Endodermal cell (in vitro differentiated cells): ENCODE results near the gene UGP2. TPM values are rescaled to one million over a fixed set of nuclear protein-coding genes. Genes with fewer than 3 reads are reported as not detected.

Experiments used
- DNase-seq: peaks from one replicate; pipeline ENCODE4 v3.0.0-alpha.2; 2017
- H3K27ac ChIP-seq: 2 replicates; pipeline ENCODE4 v1.5.1; 2013; ENCODE audit warnings: mild to moderate bottlenecking, low read depth, low read length, moderate library complexity
- H3K27me3 ChIP-seq: 2 replicates; pipeline ENCODE4 v1.6.1; 2013; ENCODE audit warnings: mild to moderate bottlenecking, low read length, moderate library complexity; ENCODE audit not compliant: insufficient read depth, control insufficient read depth, poor library complexity, severe bottlenecking
- H3K36me3 ChIP-seq: 2 replicates; pipeline ENCODE4 v1.7.0; 2013; ENCODE audit warnings: mild to moderate bottlenecking, low read length, moderate library complexity; ENCODE audit not compliant: control insufficient read depth, insufficient read depth
- H3K4me1 ChIP-seq: one replicate; pipeline ENCODE4 v1.7.0; 2013; ENCODE audit warnings: low read length; ENCODE audit not compliant: control insufficient read depth, insufficient read depth
- H3K4me3 ChIP-seq: 2 replicates; pipeline ENCODE4 v1.5.1; 2013; ENCODE audit warnings: mild to moderate bottlenecking, low read length, moderate library complexity
- H3K9ac ChIP-seq: 2 replicates; pipeline ENCODE4 v1.6.1; 2013; ENCODE audit warnings: mild to moderate bottlenecking, low read length, moderate library complexity; ENCODE audit not compliant: poor library complexity, severe bottlenecking; ENCODE audit errors: extremely low read depth
- H3K9me3 ChIP-seq: 2 replicates; pipeline ENCODE4 v1.6.1; 2013; ENCODE audit warnings: mild to moderate bottlenecking, low read length, moderate library complexity; ENCODE audit not compliant: control insufficient read depth
- H3K27ac Mint-ChIP-seq: 2 replicates; pipeline ENCODE4 v1.8.0; 2020; ENCODE audit warnings: mixed read lengths
- H3K27me3 Mint-ChIP-seq: 2 replicates; pipeline ENCODE4 v1.8.0; 2021; ENCODE audit warnings: mild to moderate bottlenecking, mixed read lengths; ENCODE audit not compliant: insufficient read depth
- H3K36me3 Mint-ChIP-seq: 2 replicates; pipeline ENCODE4 v1.8.0; 2020; ENCODE audit warnings: low read depth, mixed read lengths
- H3K4me1 Mint-ChIP-seq: 2 replicates; pipeline ENCODE4 v1.8.0; 2020; ENCODE audit warnings: mixed read lengths
- H3K4me3 Mint-ChIP-seq: 2 replicates; pipeline ENCODE4 v1.8.0; 2020; ENCODE audit warnings: mild to moderate bottlenecking, moderate library complexity, mixed read lengths
- H3K9me3 Mint-ChIP-seq: 2 replicates; pipeline ENCODE4 v1.8.0; 2020; ENCODE audit warnings: mild to moderate bottlenecking, mixed read lengths
- CTCF ChIP-seq: fragments of 200-600 bp; sonication (generic); conservative IDR thresholded peaks from 2 replicates; pipeline ENCODE4 v1.5.0; 2021; ENCODE audit warnings: antibody characterized with exemption, mild to moderate bottlenecking
- WGBS, 2 experiments: methylation state at CpG; one replicate each; pipeline versions ENCODE4 v1.1.5 to v1.1.7; 2013; ENCODE audit warnings: missing lambda C conversion rate in 2 of 2, mixed read lengths in 1 of 2; ENCODE audit not compliant: insufficient coverage in 1 of 2, insufficient read length in 1 of 2; 5-methylcytosine and 5-hydroxymethylcytosine counted together
- total RNA-seq, 2 donors: library from RNA; stranded (reverse); fragmentation: NEBNext Ultra II Directional in 1 of 2; extraction: Animal tissue kit (Norgen Biotek cat#: 25700) in 1 of 2; gene quantifications; 2 replicates in 1 of 2; 3 replicates in 1 of 2; pipeline ENCODE4 v1.2.1, GENCODE V29; 2021

UGP2 gene
- total RNA-seq, 2 donors from 2014 or later, result 104 to 136 TPM

DNA sequence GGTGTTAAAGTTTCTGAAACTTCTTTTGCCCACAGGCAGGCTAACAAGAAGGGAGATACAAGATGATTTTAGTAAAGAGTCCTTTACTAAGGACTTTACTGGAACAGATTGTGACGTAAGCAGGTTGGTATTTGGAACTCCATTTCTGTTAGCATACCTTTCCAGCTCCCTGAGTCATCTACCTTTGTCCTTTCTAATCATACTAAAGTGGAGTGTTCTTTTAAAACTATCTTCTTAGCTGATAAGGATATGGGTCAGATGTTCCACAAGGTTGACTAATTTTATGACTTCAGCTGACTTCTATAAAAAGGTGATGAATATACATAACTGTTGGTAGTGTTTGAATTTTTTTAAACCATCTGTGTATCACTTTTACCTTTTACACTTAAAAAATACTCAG, 21.1 kb downstream of the UGP2 start:
- no peaks in the 10 kb centered on the region for H3K9me3 ChIP-seq
- no peak for TF ChIP-seq CTCF
- Mint-ChIP-seq H3K27me3 (no peaks in the 10 kb centered on the region), H3K36me3 (peaks cover 54% of the 10 kb centered on the region), H3K4me3 (no peak overlapping the region), H3K4me1 (peaks cover 16% of the 10 kb centered on the region), H3K27ac (peak overlapping the region; percentile 71), H3K9me3 (no peaks in the 10 kb centered on the region)
- no peaks in the 10 kb centered on the region for H3K27me3 ChIP-seq
- WGBS, 2 experiments, result 100% methylated on average over 1 of the region's 1 CpG; no CpG with 5 or more reads in 1 of the 2 experiments
- no peak for DNase-seq
- H3K9ac ChIP-seq, result no peak overlapping the region
- H3K4me1 ChIP-seq, result peaks cover 6% of the 10 kb centered on the region
- H3K27ac ChIP-seq, result no peak overlapping the region
- H3K36me3 ChIP-seq, result peaks cover 88% of the 10 kb centered on the region
- no peak overlapping the region for H3K4me3 ChIP-seq

- no peak for DNase-seq
- Mint-ChIP-seq H3K4me1 (peaks cover 16% of the 10 kb centered on the region), H3K27ac (no peak overlapping the region), H3K9me3 (no peaks in the 10 kb centered on the region), H3K27me3 (no peaks in the 10 kb centered on the region), H3K4me3 (no peak overlapping the region), H3K36me3 (peaks cover 56% of the 10 kb centered on the region)
- no peak overlapping the region for H3K4me3 ChIP-seq
- no peak overlapping the region for H3K27ac ChIP-seq
- H3K36me3 ChIP-seq, result peaks cover 85% of the 10 kb centered on the region
- H3K9me3 ChIP-seq, result no peaks in the 10 kb centered on the region
- no peak overlapping the region for H3K9ac ChIP-seq
- no peak for TF ChIP-seq CTCF
- 93% methylated on average over 1 of the region's 1 CpG; no CpG with 5 or more reads in 1 of the 2 experiments for WGBS, 2 experiments
- no peaks in the 10 kb centered on the region for H3K27me3 ChIP-seq
- H3K4me1 ChIP-seq, result peaks cover 6% of the 10 kb centered on the region
Measured at GRCh38 chr2:63863707-63864106, 22.0 kb downstream of the UGP2 start.

DNA sequence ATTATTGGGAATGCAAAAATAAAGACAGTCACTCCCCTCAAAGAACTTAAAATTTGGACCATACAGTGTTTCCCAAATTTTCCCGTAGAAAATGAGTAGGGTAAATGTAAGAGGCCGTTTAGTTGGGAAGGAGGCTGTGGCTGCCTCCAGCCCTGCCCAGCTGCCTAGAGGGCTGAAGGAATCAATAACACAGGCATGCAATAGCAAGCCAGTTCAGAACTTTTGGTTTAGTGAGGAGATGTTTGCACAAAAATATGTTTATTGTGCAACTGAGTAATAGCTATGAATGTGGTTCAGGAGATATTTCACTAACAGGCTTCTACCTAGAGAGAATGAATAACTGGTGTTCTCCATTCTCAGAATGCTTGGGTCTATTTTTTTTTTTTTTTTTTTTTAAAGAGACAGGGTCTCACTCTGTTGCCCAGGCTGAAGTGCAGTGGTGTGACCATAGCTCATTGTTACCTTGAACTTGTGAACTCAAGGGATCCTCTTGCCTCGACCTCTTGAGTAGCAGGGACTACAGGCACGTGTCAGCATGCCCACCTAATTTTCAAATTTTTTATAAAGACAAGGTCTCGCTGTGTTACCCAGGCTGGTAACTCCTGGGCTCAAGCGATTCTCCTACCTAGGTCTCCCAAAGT, 23.6 kb downstream of the UGP2 start:
- Histone ChIP-seq H3K9ac (no peak overlapping the region), H3K4me3 (no peak overlapping the region), H3K9me3 (no peaks in the 10 kb centered on the region), H3K27ac (no peak overlapping the region), H3K4me1 (peaks cover 6% of the 10 kb centered on the region), H3K36me3 (peaks cover 70% of the 10 kb centered on the region), H3K27me3 (no peaks in the 10 kb centered on the region)
- Mint-ChIP-seq H3K4me3 (no peak overlapping the region), H3K9me3 (no peaks in the 10 kb centered on the region), H3K27ac (peak overlapping the region; percentile 59), H3K36me3 (peaks cover 45% of the 10 kb centered on the region), H3K4me1 (peaks cover 18% of the 10 kb centered on the region), H3K27me3 (no peaks in the 10 kb centered on the region)
- 88 to 93% methylated on average over 3 to 6 of the region's 6 CpGs for WGBS, 2 experiments
- no peak for DNase-seq
- no peak for TF ChIP-seq CTCF
